Mesenchymal stem cell (in vitro differentiated cells and primary cell): ENCODE results near the gene TM9SF3.
A peak's percentile ranks its signal among the peaks of the same experiment; 100 is the strongest.

Source experiments
- DNase-seq: peaks from one replicate; pipeline ENCODE4 v3.0.0-alpha.2; 2013
- H2AFZ ChIP-seq: one replicate; pipeline ENCODE4 v1.6.1; 2013; ENCODE audit warnings: low read depth, mild to moderate bottlenecking, control low read depth, inconsistent platforms, low read length, moderate library complexity
- H2AK5ac ChIP-seq: 2 replicates; pipeline ENCODE4 v1.6.1; 2013; ENCODE audit warnings: low read length, moderate library complexity, mild to moderate bottlenecking, inconsistent platforms; ENCODE audit not compliant: severe bottlenecking
- H2BK120ac ChIP-seq: one replicate; pipeline ENCODE4 v1.6.1; 2013; ENCODE audit warnings: low read depth, mild to moderate bottlenecking, inconsistent platforms, low read length, moderate library complexity
- H2BK12ac ChIP-seq, 2 experiments: one replicate each; pipeline ENCODE4 v1.6.1; 2013; ENCODE audit warnings: inconsistent platforms in 2 of 2, low read length in 2 of 2, mild to moderate bottlenecking in 2 of 2, moderate library complexity in 2 of 2, control low read depth in 1 of 2
- H2BK15ac ChIP-seq: one replicate; pipeline ENCODE4 v1.6.1; 2013; ENCODE audit warnings: mild to moderate bottlenecking, low read depth, inconsistent platforms; ENCODE audit not compliant: poor library complexity, severe bottlenecking
- H2BK5ac ChIP-seq: 2 replicates; pipeline ENCODE4 v1.6.1; 2013; ENCODE audit warnings: low read depth, mild to moderate bottlenecking, low read length, control low read depth, inconsistent platforms; ENCODE audit not compliant: poor library complexity, severe bottlenecking
- H3K14ac ChIP-seq, 2 experiments: one replicate each; pipeline ENCODE4 v1.6.1; 2013; ENCODE audit warnings: inconsistent platforms in 2 of 2, low read length in 2 of 2, control low read depth in 1 of 2, mild to moderate bottlenecking in 1 of 2, moderate library complexity in 1 of 2
- H3K18ac ChIP-seq, 2 experiments: one replicate each; pipeline ENCODE4 v1.6.1; 2013; ENCODE audit warnings: inconsistent platforms in 2 of 2, low read length in 2 of 2, control low read depth in 1 of 2, low read depth in 1 of 2, mild to moderate bottlenecking in 1 of 2
- H3K23ac ChIP-seq, 2 experiments: one replicate each; pipeline ENCODE4 v1.6.1; 2013; ENCODE audit warnings: inconsistent platforms in 2 of 2, low read length in 2 of 2, mild to moderate bottlenecking in 2 of 2, moderate library complexity in 2 of 2, control low read depth in 1 of 2
- H3K27ac ChIP-seq: 2 replicates; pipeline ENCODE4 v1.5.1; 2013; ENCODE audit warnings: mild to moderate bottlenecking, moderate library complexity, low read length, control low read depth, inconsistent platforms; ENCODE audit not compliant: poor library complexity, severe bottlenecking
- H3K27me3 ChIP-seq, 2 experiments: 2 replicates each; pipeline versions ENCODE4 v1.6.1 to v1.7.0; 2013; ENCODE audit warnings: low read length in 2 of 2, mild to moderate bottlenecking in 2 of 2, moderate library complexity in 2 of 2, control low read depth in 1 of 2, inconsistent platforms in 1 of 2; ENCODE audit not compliant: control insufficient read depth in 1 of 2, insufficient read depth in 1 of 2
- H3K36me3 ChIP-seq, 2 experiments: 2 replicates each; pipeline versions ENCODE4 v1.6.1 to v1.7.0; 2013; ENCODE audit warnings: low read length in 2 of 2, control low read depth in 1 of 2, inconsistent platforms in 1 of 2, low read depth in 1 of 2, mild to moderate bottlenecking in 1 of 2; ENCODE audit not compliant: insufficient read depth in 2 of 2, control insufficient read depth in 1 of 2
- H3K4ac ChIP-seq, 2 experiments: one replicate each; pipeline ENCODE4 v1.6.1; 2013; ENCODE audit warnings: inconsistent platforms in 2 of 2, low read length in 2 of 2, mild to moderate bottlenecking in 2 of 2, moderate library complexity in 2 of 2, control low read depth in 1 of 2, low read depth in 1 of 2
- H3K4me1 ChIP-seq: 2 replicates; pipeline ENCODE4 v1.6.1; 2013; ENCODE audit warnings: low read depth, low read length, control low read depth; ENCODE audit not compliant: control insufficient read depth, insufficient read depth
- H3K4me2 ChIP-seq: 2 replicates; pipeline ENCODE4 v1.6.1; 2013; ENCODE audit warnings: low read length, mild to moderate bottlenecking, inconsistent platforms; ENCODE audit not compliant: poor library complexity, severe bottlenecking
- H3K4me3 ChIP-seq, 2 experiments: 2 replicates each; pipeline versions ENCODE4 v1.5.1 to v1.7.0; 2013; ENCODE audit warnings: low read length in 2 of 2, mild to moderate bottlenecking in 2 of 2, control low read depth in 1 of 2, low read depth in 1 of 2; ENCODE audit not compliant: insufficient read depth in 1 of 2
- H3K79me1 ChIP-seq: replicated peaks from 2 replicates; pipeline ENCODE4 v1.6.1; 2013; ENCODE audit warnings: mild to moderate bottlenecking, control low read depth, low read length, inconsistent platforms; ENCODE audit not compliant: poor library complexity, severe bottlenecking
- H3K9ac ChIP-seq: 2 replicates; pipeline ENCODE4 v1.7.0; 2013; ENCODE audit warnings: mild to moderate bottlenecking, low read length, moderate library complexity
- H3K9me3 ChIP-seq: 2 replicates; pipeline ENCODE4 v1.7.0; 2013; ENCODE audit warnings: mild to moderate bottlenecking, low read length; ENCODE audit not compliant: control insufficient read depth
- H4K8ac ChIP-seq: one replicate; pipeline ENCODE4 v1.6.1; 2013; ENCODE audit warnings: inconsistent platforms, mild to moderate bottlenecking, low read length, moderate library complexity
- H4K91ac ChIP-seq: one replicate; pipeline ENCODE4 v1.6.1; 2013; ENCODE audit warnings: mild to moderate bottlenecking, low read length, inconsistent platforms
- WGBS: methylation state at CpG from one replicate; pipeline ENCODE4 v1.1.7; 2013; ENCODE audit warnings: mixed read lengths; 5-methylcytosine and 5-hydroxymethylcytosine counted together

TM9SF3 gene

GRCh38 chr10:96591946-96592345 lies 5.1 kb upstream of the TM9SF3 start:
- Histone ChIP-seq H3K27ac (no peak overlapping the region), H3K4ac (no peak overlapping the region), H3K27me3 (peaks cover 2 to 3% of the 10 kb centered on the region in 2 experiments), H4K8ac (no peak overlapping the region), H2BK15ac (no peak overlapping the region), H2BK120ac (no peak overlapping the region), H3K79me1 (no peaks in the 10 kb centered on the region), H3K23ac (no peak overlapping the region), H4K91ac (no peak overlapping the region), H2BK12ac (no peak overlapping the region), H3K4me1 (no peaks in the 10 kb centered on the region), H2AFZ (no peak overlapping the region), H3K18ac (no peak overlapping the region), H3K9ac (no peak overlapping the region), H3K4me3 (no peak overlapping the region), H2AK5ac (no peak overlapping the region), H3K36me3 (no peaks in the 10 kb centered on the region), H3K14ac (no peak overlapping the region), H3K9me3 (peaks cover 30% of the 10 kb centered on the region), H2BK5ac (no peak overlapping the region), H3K4me2 (no peak overlapping the region)
- WGBS: no CpG with 5 or more reads among the region's 1 CpG
- DNase-seq: no peak

- Histone ChIP-seq H3K23ac (no peak overlapping the region), H3K9me3 (peaks cover 13% of the 10 kb centered on the region), H3K27ac (peak overlapping the region; percentile 46), H2BK5ac (no peak overlapping the region), H3K9ac (peak overlapping the region; percentile 98), H3K14ac (no peak overlapping the region), H2BK120ac (no peak overlapping the region), H3K4me3 (no peak overlapping the region), H3K18ac (no peak overlapping the region), H2BK15ac (no peak overlapping the region), H3K4me1 (peaks cover 3% of the 10 kb centered on the region), H2BK12ac (no peak overlapping the region), H4K91ac (no peak overlapping the region), H2AK5ac (no peak overlapping the region), H3K27me3 (no peaks in the 10 kb centered on the region), H3K36me3 (no peaks in the 10 kb centered on the region), H3K4ac (no peak overlapping the region), H3K79me1 (no peaks in the 10 kb centered on the region), H3K4me2 (no peak overlapping the region), H4K8ac (no peak overlapping the region), H2AFZ (no peak overlapping the region)
- peak; percentile 18 for DNase-seq
- 68% methylated on average over 4 of the region's 5 CpGs for WGBS
Measured at GRCh38 chr10:96588616-96589419, 2.0 kb upstream of the TM9SF3 start.

- H3K23ac ChIP-seq: no peak overlapping the region
- H3K18ac ChIP-seq: no peak overlapping the region
- H2BK120ac ChIP-seq: no peak overlapping the region
- no peaks in the 10 kb centered on the region for H3K36me3 ChIP-seq
- no peaks in the 10 kb centered on the region for H3K27me3 ChIP-seq
- 84% methylated on average over 4 of the region's 4 CpGs for WGBS
- peaks cover 3% of the 10 kb centered on the region for H3K4me1 ChIP-seq
- no peak for DNase-seq
- H3K27ac ChIP-seq: peak overlapping the region; percentile 99
- H2BK12ac ChIP-seq: no peak overlapping the region
- no peak overlapping the region for H2AK5ac ChIP-seq
- H3K9ac ChIP-seq: peak overlapping the region; percentile 98
- peaks cover 6% of the 10 kb centered on the region for H3K9me3 ChIP-seq
- no peak overlapping the region for H3K4ac ChIP-seq
- H2BK15ac ChIP-seq: no peak overlapping the region
- H3K14ac ChIP-seq: no peak overlapping the region
- H2BK5ac ChIP-seq: no peak overlapping the region
- H3K79me1 ChIP-seq: no peaks in the 10 kb centered on the region
- H4K8ac ChIP-seq: no peak overlapping the region
- H4K91ac ChIP-seq: no peak overlapping the region
- H2AFZ ChIP-seq: no peak overlapping the region
- peak overlapping the region in 1 of 2 experiments; percentile 98 for H3K4me3 ChIP-seq
- H3K4me2 ChIP-seq: peak overlapping the region; percentile 90
Measured at GRCh38 chr10:96588060-96588554, 1.3 kb upstream of the TM9SF3 start.

GRCh38 chr10:96587264-96588059 lies 650 bp upstream of the TM9SF3 start:
- H2BK15ac ChIP-seq: peak overlapping the region; percentile 69
- H3K4me2 ChIP-seq: peak overlapping the region; percentile 90
- H4K8ac ChIP-seq: peak overlapping the region; percentile 97
- H3K79me1 ChIP-seq: no peaks in the 10 kb centered on the region
- no peaks in the 10 kb centered on the region for H3K36me3 ChIP-seq
- H3K18ac ChIP-seq: peak overlapping the region; percentile 82 to 98
- no peaks in the 10 kb centered on the region for H3K27me3 ChIP-seq
- WGBS: 12% methylated on average over 21 of the region's 25 CpGs
- H3K4ac ChIP-seq: peak overlapping the region; percentile 91 to 98
- peaks cover 3% of the 10 kb centered on the region for H3K4me1 ChIP-seq
- H2BK12ac ChIP-seq: peak overlapping the region in 1 of 2 experiments; percentile 84
- H3K23ac ChIP-seq: no peak overlapping the region
- H3K9me3 ChIP-seq: no peaks in the 10 kb centered on the region
- peak overlapping the region; percentile 98 for H4K91ac ChIP-seq
- H3K14ac ChIP-seq: peak overlapping the region in 1 of 2 experiments; percentile 96
- peak overlapping the region; percentile 100 for H2BK5ac ChIP-seq
- peak overlapping the region; percentile 94 to 98 for H3K4me3 ChIP-seq
- peak overlapping the region; percentile 98 for H3K9ac ChIP-seq
- peak overlapping the region; percentile 89 for H2BK120ac ChIP-seq
- H2AK5ac ChIP-seq: peak overlapping the region; percentile 73
- H3K27ac ChIP-seq: peak overlapping the region; percentile 99
- H2AFZ ChIP-seq: peak overlapping the region; percentile 98
- DNase-seq: peak; percentile 85
